HepG2 (cell line): ENCODE data around the gene MYO1C. TPM values are rescaled to one million over a fixed set of nuclear protein-coding genes. Genes with fewer than 3 reads are reported as not detected.

Source experiments
- ATAC-seq: fragments of 200-7000 bp; cut with Tn5 transposase; 3 replicates; pipeline ENCODE4 v1.9.1; 2020; ENCODE audit warnings: mild to moderate bottlenecking, moderate library complexity
- BruUV-seq: library from RNA; stranded (reverse); fragments of 400-500 nt; replicated peaks from 2 replicates; lab custom pipeline; 2021; lab: Mats Ljungman, UMichigan
- CTCF ChIA-PET: fragments of 300-600 bp; formaldehyde crosslinking; extraction: SDS; loops from one replicate; lab custom pipeline; 2021; ENCODE audit warnings: low total read pairs, inconsistent platforms, low intra/inter-chr PET ratio; lab: Yijun Ruan, JAX
- POLR2A ChIA-PET: fragments of 350-600 bp; sonication (Branson Sonifier 250); formaldehyde crosslinking; loops from one replicate; lab custom pipeline; 2020; ENCODE audit warnings: antibody characterized with exemption, inconsistent platforms; lab: Yijun Ruan, JAX
- DNase-seq: peaks from one replicate; pipeline ENCODE4 v3.0.0-alpha.2; 2015; ENCODE audit warnings: low spot score
- FAIRE-seq: peaks from 3 replicates; lab custom pipeline; 2011; peaks lifted over from hg19 to GRCh38; lab: Jason Lieb, UNC
- H2AFZ ChIP-seq: one replicate; pipeline ENCODE4 v1.6.1; 2011; ENCODE audit warnings: low read length, inconsistent platforms
- H3K27ac ChIP-seq: fragments of 300-600 bp; 3 replicates; pipeline ENCODE4 v1.8.0; 2011; ENCODE audit warnings: mixed run types, mild to moderate bottlenecking, mixed read lengths, low read length, inconsistent platforms; ENCODE audit not compliant: insufficient read depth; ENCODE audit errors: extremely low read length
- H3K27me3 ChIP-seq, 2 experiments: fragments of 200-600 bp in 1 of 2; 2 replicates in 1 of 2; 3 replicates in 1 of 2; pipeline versions ENCODE4 v1.6.0 to v1.8.0; 2011; ENCODE audit warnings: low read length in 2 of 2, mild to moderate bottlenecking in 2 of 2, moderate library complexity in 2 of 2, inconsistent platforms in 1 of 2; ENCODE audit not compliant: insufficient read depth in 2 of 2, control insufficient read depth in 1 of 2
- H3K36me3 ChIP-seq, 2 experiments: fragments of 200-600 bp in 1 of 2; replicated peaks in 1 of 2; 2 replicates in 1 of 2; 3 replicates in 1 of 2; pipeline versions ENCODE4 v1.5.1 to v1.8.0; 2011; ENCODE audit warnings: low read length in 2 of 2, inconsistent platforms in 1 of 2; ENCODE audit not compliant: insufficient read depth in 2 of 2, control insufficient read depth in 1 of 2
- H3K4me1 ChIP-seq: 2 replicates; pipeline ENCODE4 v1.5.1; 2012; ENCODE audit warnings: low read length, inconsistent platforms; ENCODE audit not compliant: insufficient read depth
- H3K4me2 ChIP-seq: 2 replicates; pipeline ENCODE4 v1.6.0; 2011; ENCODE audit warnings: low read depth, low read length, inconsistent platforms
- H3K4me3 ChIP-seq, 3 experiments: fragments of 200-600 bp in 1 of 3; sonication (generic), shearing (Covaris generic) in 1 of 3; replicated peaks in 1 of 3; 2 replicates each; pipeline ENCODE4 v1.5.1; 2011 to 2016; ENCODE audit warnings: low read length in 3 of 3, inconsistent platforms in 2 of 3, low read depth in 2 of 3, mild to moderate bottlenecking in 2 of 3, control low read depth in 1 of 3, mixed read lengths in 1 of 3; ENCODE audit not compliant: insufficient read depth in 1 of 3
- H3K79me2 ChIP-seq: one replicate; pipeline ENCODE4 v1.6.1; 2011; ENCODE audit warnings: low read length, inconsistent platforms; ENCODE audit not compliant: insufficient read depth
- H3K9ac ChIP-seq: 2 replicates; pipeline ENCODE4 v1.6.0; 2011; ENCODE audit warnings: mild to moderate bottlenecking, low read depth, low read length, inconsistent platforms; ENCODE audit not compliant: insufficient read depth
- H3K9me3 ChIP-seq: 2 replicates; pipeline ENCODE4 v1.5.1; 2012; ENCODE audit warnings: mild to moderate bottlenecking, low read length
- H4K20me1 ChIP-seq: 2 replicates; pipeline ENCODE4 v1.6.0; 2011; ENCODE audit warnings: inconsistent platforms, mild to moderate bottlenecking, low read length, moderate library complexity; ENCODE audit not compliant: insufficient read depth
- KLF13 ChIP-seq: sonication (generic); formaldehyde crosslinking; IDR thresholded peaks from 2 replicates; pipeline ENCODE4 v1.4.0; 2020; ENCODE audit warnings: mild to moderate bottlenecking, missing genetic modification reagents
- SRSF9 ChIP-seq: fragments of 200-400 bp; formaldehyde crosslinking; IDR thresholded peaks from 2 replicates; pipeline ENCODE4 v1.6.1; 2018; ENCODE audit warnings: borderline replicate concordance, mild to moderate bottlenecking, low read depth, low read length; ENCODE audit not compliant: insufficient read depth, poor library complexity, severe bottlenecking
- ZBTB38 ChIP-seq: sonication (generic); formaldehyde crosslinking; IDR thresholded peaks from 2 replicates; pipeline ENCODE4 v1.5.1; 2020; ENCODE audit warnings: mild to moderate bottlenecking, missing genetic modification reagents
- ZKSCAN1 ChIP-seq: fragments of 150-350 bp; IDR thresholded peaks from 2 replicates; pipeline ENCODE4 v1.6.1; 2014; ENCODE audit warnings: low read length
- ZNF24 ChIP-seq: fragments of 450-650 bp; IDR thresholded peaks from 2 replicates; pipeline ENCODE4 v1.6.1; 2017; ENCODE audit warnings: antibody characterized with exemption, mild to moderate bottlenecking
- ZNF75D ChIP-seq: sonication (generic); formaldehyde crosslinking; IDR thresholded peaks from 2 replicates; pipeline ENCODE4 v1.8.1; 2023; ENCODE audit warnings: missing genetic modification reagents, mild to moderate bottlenecking, borderline replicate concordance
- whole genome bisulfite sequencing: methylation state at CpG from one replicate; pipeline ENCODE4 v1.1.6; 2017; ENCODE audit warnings: low lambda C conversion rate; 5-methylcytosine and 5-hydroxymethylcytosine counted together
- in situ Hi-C: cut with HindIII; loops from 2 replicates; pipeline ENCODE4 v1.10.0; 2017; ENCODE audit warnings: low pct_unique_long_range_greater_than_20kb; ENCODE audit not compliant: extremely low pct_ligation_motif_present
- intact Hi-C: fragments of 100-400 bp; cut with micrococcal nuclease; formaldehyde crosslinking; loops from one replicate; pipeline ENCODE4 v1.10.0; 2022; ENCODE audit not compliant: unreplicated experiment
- polyA plus RNA-seq, 8 experiments: library from polyadenylated mRNA; depleted of rRNA in 3 of 8; stranded (reverse) in 7 of 8; unstranded in 1 of 8; fragments of >200 nt; fragmentation: Illumina TruSeq in 4 of 8; extraction: Trizol in 4 of 8; gene quantifications; 2 replicates each; pipeline versions ENCODE4 v1.2.1 to v1.2.3, GENCODE V29; 2011 to 2016; ENCODE audit warnings: low read depth in 4 of 8, missing spikeins in 1 of 8, mixed read lengths in 1 of 8; ENCODE audit not compliant: insufficient read depth in 1 of 8
- total RNA-seq, 5 experiments: library from RNA; depleted of rRNA; stranded (reverse); fragments of >200 nt; fragmentation: Illumina TruSeq; extraction: Trizol; gene quantifications; 2 replicates each; pipeline ENCODE4 v1.2.3, GENCODE V29; 2016; ENCODE audit warnings: low read depth in 1 of 5
- TF ChIP-seq, protein P1 (sequence below): sonication (generic); formaldehyde crosslinking; IDR thresholded peaks from 2 replicates; pipeline ENCODE4 v1.8.1; 2023; ENCODE audit warnings: mild to moderate bottlenecking, missing genetic modification reagents
- TF ChIP-seq, protein P2 (sequence below): sonication (generic); formaldehyde crosslinking; IDR thresholded peaks from 2 replicates; pipeline ENCODE4 v1.4.0; 2020; ENCODE audit warnings: missing genetic modification reagents
- TF ChIP-seq, protein P3 (sequence below): sonication (generic); formaldehyde crosslinking; IDR thresholded peaks from 2 replicates; pipeline ENCODE4 v1.4.0; 2020; ENCODE audit warnings: low read depth, mild to moderate bottlenecking, missing genetic modification reagents
- TF ChIP-seq, protein P4 (sequence below): IDR thresholded peaks from 2 replicates; pipeline ENCODE4 v1.6.1; 2016

MYO1C gene
- total and polyA plus RNA-seq, 2 of the 13 experiments (the other 11 are each of a cell fraction or from before 2014, with no cell fraction given) = 22.7 to 40.8 TPM

DNA sequence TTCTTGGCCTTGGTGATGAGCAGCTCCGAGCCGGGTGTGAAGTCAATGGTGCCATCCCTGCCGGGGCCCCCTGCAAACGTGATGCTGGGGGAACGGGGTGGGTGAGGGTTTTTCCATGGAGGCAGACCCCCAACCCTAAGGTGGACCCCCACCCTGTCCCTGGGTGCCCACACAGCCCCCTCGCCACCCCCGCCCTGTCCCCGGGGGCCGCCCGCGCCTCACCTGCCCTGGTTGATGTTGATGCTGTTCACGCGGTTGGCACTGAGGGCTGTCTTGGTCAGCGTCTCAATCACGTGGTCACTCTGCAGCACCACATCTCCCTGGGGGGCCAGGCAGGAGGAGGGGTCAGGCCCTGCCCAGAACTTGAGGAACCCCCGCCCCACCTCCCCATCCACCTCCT lies 25.2 kb downstream of the MYO1C start:
- Histone ChIP-seq H3K4me2 (no peak overlapping the region), H3K4me3 (no peak overlapping the region), H3K79me2 (no peaks in the 10 kb centered on the region), H3K9me3 (no peaks in the 10 kb centered on the region), H3K27me3 (no peaks in the 10 kb centered on the region), H3K4me1 (peaks cover 19% of the 10 kb centered on the region), H4K20me1 (no peaks in the 10 kb centered on the region; the same call in 1 of the 2 replicates), H3K27ac (no peak overlapping the region), H2AFZ (no peak overlapping the region), H3K9ac (no peak overlapping the region), H3K36me3 (peaks cover 9 to 16% of the 10 kb centered on the region in 2 experiments; a peak in 3 of 5 replicates)
- no TSS peak for BruUV-seq
- ChIA-PET POLR2A (interaction anchor here (1.0 to 1.8 kb wide), 4 partner anchors 8 to 49 kb away, joined by 3 to 8 read pairs (median 6); partner anchors contain the start of gene INPP5K), CTCF (no interaction called here)
- no peak for FAIRE-seq
- DNase-seq = no peak
- no peak for ATAC-seq
- in situ Hi-C loops (no loop called here), intact Hi-C loops (no loop called here)
- TF ChIP-seq, protein P1, sequence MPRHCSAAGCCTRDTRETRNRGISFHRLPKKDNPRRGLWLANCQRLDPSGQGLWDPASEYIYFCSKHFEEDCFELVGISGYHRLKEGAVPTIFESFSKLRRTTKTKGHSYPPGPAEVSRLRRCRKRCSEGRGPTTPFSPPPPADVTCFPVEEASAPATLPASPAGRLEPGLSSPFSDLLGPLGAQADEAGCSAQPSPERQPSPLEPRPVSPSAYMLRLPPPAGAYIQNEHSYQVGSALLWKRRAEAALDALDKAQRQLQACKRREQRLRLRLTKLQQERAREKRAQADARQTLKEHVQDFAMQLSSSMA (CRISPR knock-in tag) = no peak
- WGBS = 94% methylated on average over 12 of the region's 16 CpGs

DNA sequence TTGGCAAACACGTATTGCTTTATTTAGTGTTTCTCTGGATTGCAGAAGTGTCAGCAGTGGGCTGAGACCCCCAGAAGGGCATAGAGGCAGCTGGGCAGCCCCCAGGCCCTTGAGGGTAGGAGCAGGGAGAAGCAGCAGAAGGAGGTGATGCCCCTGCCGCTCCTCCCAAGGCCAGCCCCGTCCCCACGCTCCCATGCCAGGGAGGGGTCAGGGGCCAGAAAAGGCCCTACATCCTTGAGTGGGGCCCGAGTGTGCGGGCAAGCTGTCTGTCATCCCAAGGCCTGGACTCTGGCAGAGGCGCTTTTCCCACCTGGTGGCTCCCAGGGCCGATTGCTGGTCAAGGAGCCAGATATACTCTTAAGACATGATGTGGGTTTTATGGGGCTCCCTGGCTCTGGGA lies 28.3 kb downstream of the MYO1C start:
- Histone ChIP-seq H3K4me1 (peaks cover 27% of the 10 kb centered on the region), H2AFZ (no peak overlapping the region), H3K27me3 (no peaks in the 10 kb centered on the region), H3K36me3 (peaks cover 3 to 8% of the 10 kb centered on the region in 2 experiments; a peak in 3 of 5 replicates), H3K27ac (no peak overlapping the region), H4K20me1 (no peaks in the 10 kb centered on the region; the same call in 1 of the 2 replicates), H3K9ac (no peak overlapping the region), H3K4me2 (no peak overlapping the region), H3K79me2 (no peaks in the 10 kb centered on the region), H3K9me3 (no peaks in the 10 kb centered on the region), H3K4me3 (no peak overlapping the region)
- ATAC-seq (no peak), FAIRE-seq (no peak), DNase-seq (no peak)
- CTCF ChIA-PET = no interaction called here
- in situ Hi-C loops = no loop called here
- POLR2A ChIA-PET = no interaction called here
- 98% methylated on average over 5 of the region's 8 CpGs for WGBS
- BruUV-seq = no TSS peak
- intact Hi-C loops = no loop called here
- TF ChIP-seq, protein P2, sequence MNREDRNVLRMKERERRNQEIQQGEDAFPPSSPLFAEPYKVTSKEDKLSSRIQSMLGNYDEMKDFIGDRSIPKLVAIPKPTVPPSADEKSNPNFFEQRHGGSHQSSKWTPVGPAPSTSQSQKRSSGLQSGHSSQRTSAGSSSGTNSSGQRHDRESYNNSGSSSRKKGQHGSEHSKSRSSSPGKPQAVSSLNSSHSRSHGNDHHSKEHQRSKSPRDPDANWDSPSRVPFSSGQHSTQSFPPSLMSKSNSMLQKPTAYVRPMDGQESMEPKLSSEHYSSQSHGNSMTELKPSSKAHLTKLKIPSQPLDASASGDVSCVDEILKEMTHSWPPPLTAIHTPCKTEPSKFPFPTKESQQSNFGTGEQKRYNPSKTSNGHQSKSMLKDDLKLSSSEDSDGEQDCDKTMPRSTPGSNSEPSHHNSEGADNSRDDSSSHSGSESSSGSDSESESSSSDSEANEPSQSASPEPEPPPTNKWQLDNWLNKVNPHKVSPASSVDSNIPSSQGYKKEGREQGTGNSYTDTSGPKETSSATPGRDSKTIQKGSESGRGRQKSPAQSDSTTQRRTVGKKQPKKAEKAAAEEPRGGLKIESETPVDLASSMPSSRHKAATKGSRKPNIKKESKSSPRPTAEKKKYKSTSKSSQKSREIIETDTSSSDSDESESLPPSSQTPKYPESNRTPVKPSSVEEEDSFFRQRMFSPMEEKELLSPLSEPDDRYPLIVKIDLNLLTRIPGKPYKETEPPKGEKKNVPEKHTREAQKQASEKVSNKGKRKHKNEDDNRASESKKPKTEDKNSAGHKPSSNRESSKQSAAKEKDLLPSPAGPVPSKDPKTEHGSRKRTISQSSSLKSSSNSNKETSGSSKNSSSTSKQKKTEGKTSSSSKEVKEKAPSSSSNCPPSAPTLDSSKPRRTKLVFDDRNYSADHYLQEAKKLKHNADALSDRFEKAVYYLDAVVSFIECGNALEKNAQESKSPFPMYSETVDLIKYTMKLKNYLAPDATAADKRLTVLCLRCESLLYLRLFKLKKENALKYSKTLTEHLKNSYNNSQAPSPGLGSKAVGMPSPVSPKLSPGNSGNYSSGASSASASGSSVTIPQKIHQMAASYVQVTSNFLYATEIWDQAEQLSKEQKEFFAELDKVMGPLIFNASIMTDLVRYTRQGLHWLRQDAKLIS (CRISPR knock-in tag) = no peak
- TF ChIP-seq ZBTB38 (CRISPR knock-in tag) (no peak), ZNF24 (no peak), SRSF9 (no peak), ZNF75D (CRISPR knock-in tag) (no peak), KLF13 (CRISPR knock-in tag) (no peak), ZKSCAN1 (no peak)
- TF ChIP-seq, protein P3, sequence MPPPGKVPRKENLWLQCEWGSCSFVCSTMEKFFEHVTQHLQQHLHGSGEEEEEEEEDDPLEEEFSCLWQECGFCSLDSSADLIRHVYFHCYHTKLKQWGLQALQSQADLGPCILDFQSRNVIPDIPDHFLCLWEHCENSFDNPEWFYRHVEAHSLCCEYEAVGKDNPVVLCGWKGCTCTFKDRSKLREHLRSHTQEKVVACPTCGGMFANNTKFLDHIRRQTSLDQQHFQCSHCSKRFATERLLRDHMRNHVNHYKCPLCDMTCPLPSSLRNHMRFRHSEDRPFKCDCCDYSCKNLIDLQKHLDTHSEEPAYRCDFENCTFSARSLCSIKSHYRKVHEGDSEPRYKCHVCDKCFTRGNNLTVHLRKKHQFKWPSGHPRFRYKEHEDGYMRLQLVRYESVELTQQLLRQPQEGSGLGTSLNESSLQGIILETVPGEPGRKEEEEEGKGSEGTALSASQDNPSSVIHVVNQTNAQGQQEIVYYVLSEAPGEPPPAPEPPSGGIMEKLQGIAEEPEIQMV (CRISPR knock-in tag) = no peak
- TF ChIP-seq, protein P4, sequence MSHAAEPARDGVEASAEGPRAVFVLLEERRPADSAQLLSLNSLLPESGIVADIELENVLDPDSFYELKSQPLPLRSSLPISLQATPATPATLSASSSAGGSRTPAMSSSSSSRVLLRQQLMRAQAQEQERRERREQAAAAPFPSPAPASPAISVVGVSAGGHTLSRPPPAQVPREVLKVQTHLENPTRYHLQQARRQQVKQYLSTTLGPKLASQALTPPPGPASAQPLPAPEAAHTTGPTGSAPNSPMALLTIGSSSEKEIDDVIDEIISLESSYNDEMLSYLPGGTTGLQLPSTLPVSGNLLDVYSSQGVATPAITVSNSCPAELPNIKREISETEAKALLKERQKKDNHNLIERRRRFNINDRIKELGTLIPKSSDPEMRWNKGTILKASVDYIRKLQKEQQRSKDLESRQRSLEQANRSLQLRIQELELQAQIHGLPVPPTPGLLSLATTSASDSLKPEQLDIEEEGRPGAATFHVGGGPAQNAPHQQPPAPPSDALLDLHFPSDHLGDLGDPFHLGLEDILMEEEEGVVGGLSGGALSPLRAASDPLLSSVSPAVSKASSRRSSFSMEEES (CRISPR knock-in tag) = no peak
